Measurements from ENCODE around the gene KBTBD12. TPM values are rescaled to one million over a fixed set of nuclear protein-coding genes. Genes with fewer than 3 reads are reported as not detected.

The KBTBD12 gene
- total RNA-seq, 1 donor from 2014 or later = not detected

DNA sequence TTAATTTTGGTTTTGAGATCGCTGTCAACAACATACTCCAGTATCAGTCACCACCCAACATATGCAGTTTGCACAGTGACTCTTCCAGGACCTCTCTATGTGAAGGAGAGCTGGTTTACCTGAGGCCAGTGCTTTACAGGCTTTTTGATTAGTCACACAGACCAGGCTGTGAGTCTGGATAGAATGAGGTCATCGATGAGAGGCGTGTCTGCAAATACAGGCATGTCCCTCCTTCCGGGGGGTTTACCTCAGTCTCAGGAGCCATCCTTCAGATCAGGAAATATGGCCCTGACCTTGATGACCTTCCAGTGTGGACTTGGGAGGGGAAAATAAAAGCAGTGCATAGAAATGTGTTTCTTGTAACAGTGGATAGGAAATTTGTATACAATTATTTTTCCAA is 46.9 kb downstream of the KBTBD12 start:
- no peaks in the 10 kb centered on the region for H3F3A ChIP-seq (ENCODE audit: low read depth)
- H3K4me1 ChIP-seq = no peaks in the 10 kb centered on the region
- H2AFZ ChIP-seq (replicated peaks) = no peak overlapping the region
- H3K79me2 ChIP-seq (ENCODE audit: low read depth) = no peaks in the 10 kb centered on the region
- Mint-ChIP-seq H3K4me3 (no peak overlapping the region), H3K27ac (peak overlapping the region; percentile 19), H3K36me3 (no peaks in the 10 kb centered on the region), H3K4me1 (peaks cover 23% of the 10 kb centered on the region), H3K27me3 (ENCODE audit: insufficient read depth, low read depth) (peaks cover 6% of the 10 kb centered on the region), H3K9me3 (peaks cover 4% of the 10 kb centered on the region)
- no peak for DNase-seq (ENCODE audit: low spot score)
- H3K4me2 ChIP-seq = no peak overlapping the region
- no peak overlapping the region for H3K27ac ChIP-seq
- H3K4me3 ChIP-seq = no peak overlapping the region
- H3K9ac ChIP-seq = no peak overlapping the region
- no peaks in the 10 kb centered on the region for H3K9me3 ChIP-seq (ENCODE audit: low read depth)
- H3K36me3 ChIP-seq = no peaks in the 10 kb centered on the region
- H4K20me1 ChIP-seq (ENCODE audit: low read depth) = no peaks in the 10 kb centered on the region
- no peaks in the 10 kb centered on the region for H3K27me3 ChIP-seq
- no peak for TF ChIP-seq EZH2 (IDR thresholded peaks at IDR 0.05)
- TF ChIP-seq EZH2phosphoT487 (IDR thresholded peaks at IDR 0.05) = no peak
- TF ChIP-seq, protein P1, sequence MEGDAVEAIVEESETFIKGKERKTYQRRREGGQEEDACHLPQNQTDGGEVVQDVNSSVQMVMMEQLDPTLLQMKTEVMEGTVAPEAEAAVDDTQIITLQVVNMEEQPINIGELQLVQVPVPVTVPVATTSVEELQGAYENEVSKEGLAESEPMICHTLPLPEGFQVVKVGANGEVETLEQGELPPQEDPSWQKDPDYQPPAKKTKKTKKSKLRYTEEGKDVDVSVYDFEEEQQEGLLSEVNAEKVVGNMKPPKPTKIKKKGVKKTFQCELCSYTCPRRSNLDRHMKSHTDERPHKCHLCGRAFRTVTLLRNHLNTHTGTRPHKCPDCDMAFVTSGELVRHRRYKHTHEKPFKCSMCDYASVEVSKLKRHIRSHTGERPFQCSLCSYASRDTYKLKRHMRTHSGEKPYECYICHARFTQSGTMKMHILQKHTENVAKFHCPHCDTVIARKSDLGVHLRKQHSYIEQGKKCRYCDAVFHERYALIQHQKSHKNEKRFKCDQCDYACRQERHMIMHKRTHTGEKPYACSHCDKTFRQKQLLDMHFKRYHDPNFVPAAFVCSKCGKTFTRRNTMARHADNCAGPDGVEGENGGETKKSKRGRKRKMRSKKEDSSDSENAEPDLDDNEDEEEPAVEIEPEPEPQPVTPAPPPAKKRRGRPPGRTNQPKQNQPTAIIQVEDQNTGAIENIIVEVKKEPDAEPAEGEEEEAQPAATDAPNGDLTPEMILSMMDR (IDR thresholded peaks at IDR 0.05) = no peak

- no peaks in the 10 kb centered on the region for H3K36me3 ChIP-seq
- no peak for TF ChIP-seq EZH2phosphoT487 (IDR thresholded peaks at IDR 0.05)
- TF ChIP-seq, protein P1 (IDR thresholded peaks at IDR 0.05) = no peak
- TF ChIP-seq EZH2 (IDR thresholded peaks at IDR 0.05) = no peak
- Mint-ChIP-seq H3K4me3 (no peak overlapping the region), H3K27me3 (ENCODE audit: insufficient read depth, low read depth) (peaks cover 2% of the 10 kb centered on the region), H3K4me1 (peaks cover 23% of the 10 kb centered on the region), H3K9me3 (peaks cover 4% of the 10 kb centered on the region), H3K36me3 (no peaks in the 10 kb centered on the region), H3K27ac (no peak overlapping the region)
- H3K9ac ChIP-seq = no peak overlapping the region
- no peaks in the 10 kb centered on the region for H3K79me2 ChIP-seq (ENCODE audit: low read depth)
- no peak overlapping the region for H2AFZ ChIP-seq (replicated peaks)
- H3K4me2 ChIP-seq = no peak overlapping the region
- no peaks in the 10 kb centered on the region for H3F3A ChIP-seq (ENCODE audit: low read depth)
- no peaks in the 10 kb centered on the region for H4K20me1 ChIP-seq (ENCODE audit: low read depth)
- no peak overlapping the region for H3K27ac ChIP-seq
- H3K4me1 ChIP-seq = no peaks in the 10 kb centered on the region
- peaks cover 5% of the 10 kb centered on the region for H3K27me3 ChIP-seq
- no peak for DNase-seq (ENCODE audit: low spot score)
- no peaks in the 10 kb centered on the region for H3K9me3 ChIP-seq (ENCODE audit: low read depth)
- H3K4me3 ChIP-seq = no peak overlapping the region
Measured at GRCh38 chr3:127962937-127963336, 47.9 kb downstream of the KBTBD12 start.

DNA sequence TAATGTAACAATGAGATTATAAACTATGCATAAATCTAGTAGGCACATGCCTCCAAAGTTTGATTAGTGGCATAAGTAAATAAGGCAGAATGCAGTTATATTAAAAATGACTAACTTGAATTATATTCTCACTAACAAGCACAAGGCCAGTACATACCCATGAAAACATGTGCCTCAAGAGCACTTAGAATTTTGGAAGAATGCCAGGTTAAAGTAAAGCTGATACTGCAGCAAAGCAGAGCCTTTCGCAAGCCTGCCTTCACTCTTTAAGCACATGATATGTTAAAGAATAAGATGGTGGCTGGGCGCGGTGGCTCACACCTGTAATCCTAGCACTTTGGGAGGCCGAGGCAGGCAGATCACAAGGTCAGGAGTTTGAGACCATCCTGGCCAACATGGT is 49.0 kb downstream of the KBTBD12 start:
- H3K9me3 Mint-ChIP-seq = peaks cover 4% of the 10 kb centered on the region
- H3K4me3 ChIP-seq = no peak overlapping the region
- no peak for DNase-seq (ENCODE audit: low spot score)
- H3K27me3 Mint-ChIP-seq (ENCODE audit: insufficient read depth, low read depth) = peaks cover 2% of the 10 kb centered on the region
- no peaks in the 10 kb centered on the region for H3K79me2 ChIP-seq (ENCODE audit: low read depth)
- no peaks in the 10 kb centered on the region for H3K36me3 ChIP-seq
- H3K27me3 ChIP-seq = peaks cover 16% of the 10 kb centered on the region
- H3K4me2 ChIP-seq = no peak overlapping the region
- H3K4me1 ChIP-seq = no peaks in the 10 kb centered on the region
- H4K20me1 ChIP-seq (ENCODE audit: low read depth) = no peaks in the 10 kb centered on the region
- no peak overlapping the region for H3K4me3 Mint-ChIP-seq
- no peak overlapping the region for H2AFZ ChIP-seq (replicated peaks)
- TF ChIP-seq, protein P1 (IDR thresholded peaks at IDR 0.05) = no peak
- TF ChIP-seq EZH2 (IDR thresholded peaks at IDR 0.05) (no peak), EZH2phosphoT487 (IDR thresholded peaks at IDR 0.05) (no peak)
- no peak overlapping the region for H3K27ac ChIP-seq
- H3K9me3 ChIP-seq (ENCODE audit: low read depth) = no peaks in the 10 kb centered on the region
- H3F3A ChIP-seq (ENCODE audit: low read depth) = no peaks in the 10 kb centered on the region
- no peak overlapping the region for H3K27ac Mint-ChIP-seq
- H3K36me3 Mint-ChIP-seq = no peaks in the 10 kb centered on the region
- H3K9ac ChIP-seq = no peak overlapping the region
- H3K4me1 Mint-ChIP-seq = peaks cover 23% of the 10 kb centered on the region
